Trophoblast cell (in vitro differentiated cells and primary cell): ENCODE results near the gene BAG1. TPM values are rescaled to one million over a fixed set of nuclear protein-coding genes. Genes with fewer than 3 reads are reported as not detected.
A peak's percentile ranks its signal among the peaks of the same experiment; 100 is the strongest.

Experiments
- DNase-seq, 2 donors: peaks; one replicate each; pipeline ENCODE4 v3.0.0-alpha.2; 2016
- H2AFZ ChIP-seq: 2 replicates; pipeline ENCODE4 v1.6.1; 2013; ENCODE audit warnings: low read length, moderate library complexity, mild to moderate bottlenecking; ENCODE audit not compliant: insufficient read depth, poor library complexity
- H2AK5ac ChIP-seq: 2 replicates; pipeline ENCODE4 v1.6.1; 2013; ENCODE audit warnings: mild to moderate bottlenecking, low read length
- H2BK120ac ChIP-seq: 2 replicates; pipeline ENCODE4 v1.6.1; 2013; ENCODE audit warnings: low read length, mild to moderate bottlenecking, moderate library complexity; ENCODE audit not compliant: insufficient read depth, poor library complexity
- H2BK12ac ChIP-seq: 2 replicates; pipeline ENCODE4 v1.6.1; 2013; ENCODE audit warnings: mild to moderate bottlenecking, low read length, moderate library complexity
- H2BK5ac ChIP-seq: 2 replicates; pipeline ENCODE4 v1.6.1; 2013; ENCODE audit warnings: low read length, low read depth, moderate library complexity, mild to moderate bottlenecking; ENCODE audit not compliant: poor library complexity
- H3K14ac ChIP-seq: 2 replicates; pipeline ENCODE4 v1.6.1; 2013; ENCODE audit warnings: mild to moderate bottlenecking, low read length
- H3K18ac ChIP-seq: 2 replicates; pipeline ENCODE4 v1.6.1; 2013; ENCODE audit warnings: mild to moderate bottlenecking, low read length
- H3K23ac ChIP-seq: 2 replicates; pipeline ENCODE4 v1.6.1; 2013; ENCODE audit warnings: low read length
- H3K27ac ChIP-seq: 2 replicates; pipeline ENCODE4 v1.5.1; 2013; ENCODE audit warnings: low read depth, mild to moderate bottlenecking, inconsistent platforms, low read length, moderate library complexity
- H3K27me3 ChIP-seq: 2 replicates; pipeline ENCODE4 v1.6.1; 2013; ENCODE audit warnings: inconsistent platforms, mild to moderate bottlenecking, low read length, moderate library complexity; ENCODE audit not compliant: insufficient read depth
- H3K36me3 ChIP-seq, 2 experiments: 1 replicate in 1 of 2; 2 replicates in 1 of 2; pipeline ENCODE4 v1.6.1; 2013; ENCODE audit warnings: low read length in 2 of 2, mild to moderate bottlenecking in 2 of 2, moderate library complexity in 1 of 2; ENCODE audit not compliant: insufficient read depth in 2 of 2, control insufficient read depth in 1 of 2
- H3K4ac ChIP-seq: 2 replicates; pipeline ENCODE4 v1.6.1; 2013; ENCODE audit warnings: low read depth, mild to moderate bottlenecking, low read length, moderate library complexity
- H3K4me1 ChIP-seq, 2 experiments: 1 replicate in 1 of 2; 2 replicates in 1 of 2; pipeline ENCODE4 v1.6.1; 2013; ENCODE audit warnings: low read length in 2 of 2, mild to moderate bottlenecking in 2 of 2, moderate library complexity in 1 of 2; ENCODE audit not compliant: insufficient read depth in 2 of 2, control insufficient read depth in 1 of 2
- H3K4me2 ChIP-seq: 2 replicates; pipeline ENCODE4 v1.6.1; 2013; ENCODE audit warnings: inconsistent platforms, mild to moderate bottlenecking, low read length, moderate library complexity
- H3K4me3 ChIP-seq: 2 replicates; pipeline ENCODE4 v1.5.1; 2013; ENCODE audit warnings: mild to moderate bottlenecking, low read depth, low read length, inconsistent platforms
- H3K79me1 ChIP-seq: one replicate; pipeline ENCODE4 v1.6.1; 2013; ENCODE audit warnings: low read length
- H3K79me2 ChIP-seq: 2 replicates; pipeline ENCODE4 v1.6.1; 2013; ENCODE audit warnings: low read length, mild to moderate bottlenecking; ENCODE audit not compliant: control insufficient read depth, insufficient read depth, poor library complexity
- H3K9ac ChIP-seq: 2 replicates; pipeline ENCODE4 v1.6.1; 2013; ENCODE audit warnings: mild to moderate bottlenecking, low read length
- H3K9me3 ChIP-seq: 2 replicates; pipeline ENCODE4 v1.6.1; 2013; ENCODE audit warnings: low read depth, mild to moderate bottlenecking, control low read depth, inconsistent platforms, low read length; ENCODE audit not compliant: insufficient read depth
- H4K12ac ChIP-seq: 2 replicates; pipeline ENCODE4 v1.6.1; 2013; ENCODE audit warnings: low read depth, mild to moderate bottlenecking, low read length, moderate library complexity
- H4K8ac ChIP-seq: 2 replicates; pipeline ENCODE4 v1.6.1; 2013; ENCODE audit warnings: low read depth, mild to moderate bottlenecking, low read length, moderate library complexity
- H4K91ac ChIP-seq: one replicate; pipeline ENCODE4 v1.6.1; 2013; ENCODE audit warnings: low read depth, mild to moderate bottlenecking, low read length, moderate library complexity
- WGBS: extraction: QIAGEN DNeasy Blood & Tissue Kit; methylation state at CpG from one replicate; pipeline ENCODE4 v1.1.7; 2013; ENCODE audit warnings: missing lambda C conversion rate; ENCODE audit not compliant: insufficient read length, insufficient coverage; ENCODE audit errors: extremely low coverage; 5-methylcytosine and 5-hydroxymethylcytosine counted together
- polyA plus RNA-seq: library from polyadenylated mRNA; stranded (reverse); fragments of 200-250 nt; gene quantifications from 2 replicates; pipeline ENCODE4 v1.2.3, GENCODE V29; 2013

The BAG1 gene
- 35.5 and 36.7 TPM in 2 replicates for polyA plus RNA-seq

- peak; percentile 99 to 100 for DNase-seq
- Histone ChIP-seq H4K8ac (peak within 1 kb of the TSS; percentile 91), H3K9me3 (peaks cover 2% of the 10 kb centered on the region), H2BK12ac (peak within 1 kb of the TSS; percentile 6), H3K4me3 (peak within 1 kb of the TSS; percentile 94), H2AK5ac (peak within 1 kb of the TSS; percentile 86), H3K79me1 (peaks cover 13% of the 10 kb centered on the region), H4K91ac (peak within 1 kb of the TSS; percentile 73), H2BK5ac (peak within 1 kb of the TSS; percentile 65), H3K18ac (peak within 1 kb of the TSS; percentile 76), H3K9ac (peak within 1 kb of the TSS; percentile 87), H2AFZ (peak within 1 kb of the TSS; percentile 78), H3K4ac (peak within 1 kb of the TSS; percentile 91), H3K14ac (peak within 1 kb of the TSS; percentile 52), H3K36me3 (peaks cover 7 to 12% of the 10 kb centered on the region in 2 experiments), H4K12ac (peak within 1 kb of the TSS; percentile 79), H2BK120ac (peak within 1 kb of the TSS; percentile 77), H3K27me3 (no peaks in the 10 kb centered on the region), H3K4me1 (peaks cover 7 to 9% of the 10 kb centered on the region in 2 experiments), H3K79me2 (peaks cover 15% of the 10 kb centered on the region), H3K23ac (no peak within 1 kb of the TSS), H3K27ac (peak within 1 kb of the TSS; percentile 21), H3K4me2 (peak within 1 kb of the TSS; percentile 91)
- no CpG with 5 or more reads among the region's 67 CpGs for WGBS
Measured at GRCh38 chr9:33264473-33265177, at the start of gene BAG1, which contains the start of gene CHMP5. Gene BAG1 (minus strand): TSS chr9:33264708. Gene CHMP5 (plus strand): TSS chr9:33265049. CDS start chr9:33265079, 30 bp downstream.

GRCh38 chr9:33311953-33312352, 47.4 kb upstream of the BAG1 start:
- Histone ChIP-seq H3K4ac (no peak overlapping the region), H4K91ac (no peak overlapping the region), H3K27me3 (no peaks in the 10 kb centered on the region), H3K9ac (no peak overlapping the region), H3K4me1 (peaks cover 0 to 2% of the 10 kb centered on the region in 2 experiments), H4K12ac (no peak overlapping the region), H2BK5ac (no peak overlapping the region), H3K9me3 (no peaks in the 10 kb centered on the region), H2BK12ac (no peak overlapping the region), H3K4me2 (no peak overlapping the region), H3K27ac (no peak overlapping the region), H3K14ac (no peak overlapping the region), H3K23ac (no peak overlapping the region), H2BK120ac (no peak overlapping the region), H3K79me2 (no peaks in the 10 kb centered on the region), H3K4me3 (no peak overlapping the region), H3K18ac (no peak overlapping the region), H3K36me3 (peaks cover 49 to 55% of the 10 kb centered on the region in 2 experiments), H2AFZ (no peak overlapping the region), H2AK5ac (no peak overlapping the region), H3K79me1 (no peaks in the 10 kb centered on the region), H4K8ac (no peak overlapping the region)
- no CpG with 5 or more reads among the region's 2 CpGs for whole genome bisulfite sequencing
- DNase-seq = no peak

GRCh38 chr9:33310748-33311147, 46.2 kb upstream of the BAG1 start:
- Histone ChIP-seq H3K14ac (no peak overlapping the region), H3K27ac (no peak overlapping the region), H3K27me3 (no peaks in the 10 kb centered on the region), H3K36me3 (peaks cover 47 to 60% of the 10 kb centered on the region in 2 experiments), H2BK120ac (no peak overlapping the region), H2AFZ (no peak overlapping the region), H3K9me3 (no peaks in the 10 kb centered on the region), H3K23ac (no peak overlapping the region), H3K18ac (no peak overlapping the region), H3K4ac (no peak overlapping the region), H2BK12ac (no peak overlapping the region), H4K12ac (no peak overlapping the region), H3K4me2 (no peak overlapping the region), H3K9ac (no peak overlapping the region), H3K79me2 (no peaks in the 10 kb centered on the region), H3K4me1 (peaks cover 0 to 5% of the 10 kb centered on the region in 2 experiments), H4K8ac (no peak overlapping the region), H2BK5ac (no peak overlapping the region), H2AK5ac (no peak overlapping the region), H3K4me3 (no peak overlapping the region), H4K91ac (no peak overlapping the region), H3K79me1 (no peaks in the 10 kb centered on the region)
- WGBS = no CpG with 5 or more reads among the region's 2 CpGs
- no peak for DNase-seq

GRCh38 chr9:33309903-33310302, 45.4 kb upstream of the BAG1 start:
- Histone ChIP-seq H3K9ac (no peak overlapping the region), H3K14ac (no peak overlapping the region), H3K27me3 (no peaks in the 10 kb centered on the region), H3K4ac (no peak overlapping the region), H3K4me2 (no peak overlapping the region), H2AK5ac (no peak overlapping the region), H3K18ac (no peak overlapping the region), H4K8ac (no peak overlapping the region), H3K4me1 (peaks cover 0 to 5% of the 10 kb centered on the region in 2 experiments), H2BK12ac (no peak overlapping the region), H2AFZ (no peak overlapping the region), H4K12ac (no peak overlapping the region), H3K27ac (no peak overlapping the region), H3K4me3 (no peak overlapping the region), H4K91ac (no peak overlapping the region), H3K79me2 (no peaks in the 10 kb centered on the region), H2BK120ac (no peak overlapping the region), H3K9me3 (no peaks in the 10 kb centered on the region), H3K23ac (no peak overlapping the region), H3K36me3 (peaks cover 41 to 61% of the 10 kb centered on the region in 2 experiments), H2BK5ac (no peak overlapping the region), H3K79me1 (no peaks in the 10 kb centered on the region)
- no peak for DNase-seq
- WGBS = no CpG with 5 or more reads among the region's 1 CpG
